ENCODE results near the gene B4GAT1.
"Not testable (repeated sequence)": the region's sequence is repeated elsewhere in the genome, so short reads cannot be mapped to it uniquely, and the experiment has no call there.

Gene B4GAT1

GRCh38 chr11:66362481-66363147 is 15.2 kb upstream of the B4GAT1 start:
- no peak for DNase-seq

- no peak for DNase-seq
These were observed 14.1 kb upstream of the B4GAT1 start for GRCh38 chr11:66361502-66361941.

GRCh38 chr11:66360406-66361073 is 13.1 kb upstream of the B4GAT1 start:
- no peak for DNase-seq

- no peak for DNase-seq
These were observed 12.2 kb upstream of the B4GAT1 start for GRCh38 chr11:66359662-66360087.

DNA sequence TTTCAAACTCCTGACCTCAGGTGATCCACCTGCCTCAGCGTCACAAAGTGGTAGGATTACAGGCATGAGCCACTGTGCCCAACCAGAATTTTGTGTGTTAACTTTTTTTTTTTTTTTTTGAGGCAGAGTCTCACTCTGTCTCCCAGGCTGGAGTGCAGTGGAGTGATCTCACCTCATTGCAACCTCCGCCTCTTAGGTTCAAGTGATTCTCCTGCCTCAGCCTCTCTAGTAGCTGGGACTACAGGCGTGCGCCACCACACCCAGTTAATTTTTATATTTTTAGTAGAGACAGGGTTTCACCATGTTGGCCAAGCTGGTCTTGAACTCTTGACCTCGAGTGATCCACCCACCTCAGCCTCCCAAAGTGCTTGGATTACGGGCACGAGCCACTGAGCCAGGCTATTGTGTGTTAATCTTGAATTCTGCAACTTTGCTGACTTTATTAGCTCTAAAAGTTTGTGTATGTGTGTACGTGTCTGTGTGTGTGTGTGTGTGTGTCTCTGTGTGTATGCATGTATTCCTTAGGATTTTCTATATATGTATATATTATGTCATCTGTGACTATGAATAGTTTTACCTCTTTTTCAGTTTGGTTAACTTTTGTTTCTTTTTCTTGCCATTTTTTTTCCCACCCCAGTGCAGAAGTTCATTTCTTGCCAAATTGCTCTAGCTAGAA is 3.3 kb upstream of the B4GAT1 start:
- DNase-seq = not testable (repeated sequence)

GRCh38 chr11:66349084-66349386 is 1.6 kb upstream of the B4GAT1 start:
- DNase-seq = no peak

DNA sequence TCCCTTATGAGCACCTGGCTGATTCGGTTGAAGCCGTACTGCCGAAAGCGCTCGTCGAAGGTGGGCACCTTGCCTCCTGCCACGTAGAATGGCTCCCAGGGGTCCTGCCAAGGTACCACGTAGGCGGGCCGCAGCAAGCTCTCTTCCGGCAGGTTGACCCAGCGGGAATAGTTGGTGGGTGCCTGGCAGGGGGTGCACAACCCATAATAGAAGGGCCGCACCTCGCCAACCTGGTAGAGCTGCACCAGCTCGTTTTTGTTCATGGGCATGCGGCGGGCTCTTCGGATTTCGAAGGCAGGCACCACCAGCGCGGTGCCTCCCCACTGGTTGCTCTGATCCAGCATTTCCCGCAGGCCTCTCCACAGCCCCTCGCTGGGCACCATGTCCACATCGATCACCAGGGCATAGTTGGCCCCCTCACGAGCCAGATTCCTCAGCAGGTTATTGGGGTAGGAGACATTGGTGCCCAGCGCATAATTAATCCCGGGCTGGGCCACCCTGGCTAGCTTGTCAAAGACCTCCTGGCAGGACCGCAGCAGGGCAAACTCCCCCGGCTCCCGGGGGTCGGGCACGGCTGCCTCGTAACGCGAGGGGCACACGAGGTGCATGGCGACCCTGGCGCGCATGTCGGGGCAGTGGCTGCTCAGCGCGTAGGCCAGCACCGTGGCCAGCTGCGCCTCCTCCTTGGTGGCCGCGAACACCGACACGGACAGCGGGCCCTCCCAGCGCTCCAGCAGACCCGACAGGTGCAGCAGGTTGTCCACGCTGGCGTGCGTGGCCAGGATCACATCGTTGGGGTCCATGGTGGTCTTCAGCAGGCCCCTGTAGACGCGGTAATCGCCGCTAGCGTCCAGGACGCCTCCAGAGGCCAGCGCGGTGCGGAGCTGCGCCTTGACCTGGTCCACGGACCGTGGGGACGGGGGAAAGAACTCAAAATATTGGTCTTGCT is 679 bp downstream of the B4GAT1 start:
- DNase-seq = no peak

DNA sequence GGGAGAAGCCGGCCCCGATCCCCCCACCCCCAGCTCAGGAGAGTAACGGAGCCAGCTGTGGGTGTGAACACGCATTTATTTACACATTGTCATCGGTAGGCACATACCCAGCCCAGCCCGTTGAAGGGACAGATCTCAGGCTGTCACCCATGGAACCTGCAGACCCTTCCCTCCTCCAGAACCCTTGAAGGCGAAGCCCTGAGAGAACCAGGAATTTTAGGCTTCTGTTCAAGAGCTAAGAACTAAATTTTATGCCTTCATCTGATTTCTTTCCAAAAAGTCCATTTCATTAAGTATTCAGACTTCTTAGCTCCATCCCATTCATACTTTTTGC is 2.1 kb downstream of the B4GAT1 start:
- DNase-seq = no peak

DNA sequence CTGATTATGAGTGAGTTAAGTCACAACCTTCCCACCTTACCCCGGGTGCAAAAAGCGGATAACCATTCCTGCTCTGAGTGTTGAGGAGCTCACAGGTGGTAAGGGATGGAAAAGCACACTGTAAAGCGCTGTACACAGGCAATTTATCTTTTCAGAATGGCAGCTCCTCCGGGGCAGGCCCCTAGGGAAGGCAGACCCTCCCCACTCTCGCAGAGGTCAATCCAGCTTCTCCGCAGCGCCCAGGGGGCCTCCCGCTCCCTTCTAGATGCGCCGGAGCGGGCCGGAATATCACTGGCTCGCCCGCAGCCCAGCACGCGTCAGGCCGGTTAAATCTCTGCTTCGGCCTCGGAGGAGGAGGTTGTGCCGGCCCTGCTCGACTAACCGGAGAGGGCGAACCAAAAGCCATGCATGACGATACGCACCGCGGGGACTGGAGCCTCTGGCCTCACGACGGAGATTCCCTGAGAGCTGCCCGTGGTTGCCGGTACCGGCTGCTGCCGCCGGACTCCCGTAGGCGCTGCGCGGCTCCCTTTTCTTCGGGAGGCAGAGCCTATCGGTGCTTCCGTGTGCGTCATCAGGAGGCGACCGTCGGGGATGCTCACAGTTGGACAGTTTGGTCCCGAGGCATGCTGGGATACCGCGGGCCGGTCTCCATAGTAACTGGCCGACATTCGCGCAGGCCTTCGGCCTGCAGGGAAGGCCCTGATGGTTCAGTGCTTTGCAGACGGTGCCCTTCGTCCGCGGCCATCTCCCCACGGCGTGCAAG is 2.7 kb downstream of the B4GAT1 start, which contains the start of gene BRMS1:
BRMS1 (minus strand) TSS at position 555 of the 766 bp plus-strand sequence. CDS start 2,870 bp downstream, outside the sequence.
- DNase-seq = peak; percentile 88 to 93 (median 90)

GRCh38 chr11:66343176-66343575 is 4.3 kb downstream of the B4GAT1 start:
- no peak for DNase-seq

DNA sequence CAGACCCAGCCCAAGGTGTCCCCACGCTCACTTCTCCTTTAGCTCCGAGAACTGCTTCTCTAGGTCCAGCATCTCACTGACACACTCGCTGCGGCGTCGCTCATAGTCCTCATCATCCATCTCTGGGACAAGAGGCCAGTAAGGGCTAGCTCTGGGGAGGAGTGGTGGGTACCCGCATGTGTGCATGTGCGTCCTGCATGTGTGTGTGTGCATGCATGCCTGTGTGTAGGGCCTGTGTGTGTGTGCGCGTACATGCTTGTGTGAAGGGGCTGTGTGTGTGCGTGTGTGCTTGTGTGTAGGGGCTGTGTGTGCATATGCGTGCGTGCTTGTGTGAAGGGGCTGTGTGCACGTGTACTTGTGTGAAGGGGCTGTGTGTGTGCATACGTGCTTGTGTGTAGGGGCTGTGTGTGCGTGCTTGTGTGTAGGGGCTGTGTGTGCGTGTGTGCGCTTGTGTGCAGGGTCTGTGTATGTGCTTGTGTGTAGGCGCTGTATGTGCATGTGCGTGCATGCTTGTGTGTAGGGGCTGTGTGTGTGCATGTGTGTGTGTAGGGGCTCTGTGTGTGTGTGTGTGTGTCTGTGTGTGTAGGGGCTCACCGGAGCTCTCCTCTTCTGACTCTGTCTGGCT is 5.8 kb downstream of the B4GAT1 start:
- no peak for DNase-seq

- DNase-seq = no peak
These were observed 6.6 kb downstream of the B4GAT1 start for GRCh38 chr11:66340596-66341501.

DNA sequence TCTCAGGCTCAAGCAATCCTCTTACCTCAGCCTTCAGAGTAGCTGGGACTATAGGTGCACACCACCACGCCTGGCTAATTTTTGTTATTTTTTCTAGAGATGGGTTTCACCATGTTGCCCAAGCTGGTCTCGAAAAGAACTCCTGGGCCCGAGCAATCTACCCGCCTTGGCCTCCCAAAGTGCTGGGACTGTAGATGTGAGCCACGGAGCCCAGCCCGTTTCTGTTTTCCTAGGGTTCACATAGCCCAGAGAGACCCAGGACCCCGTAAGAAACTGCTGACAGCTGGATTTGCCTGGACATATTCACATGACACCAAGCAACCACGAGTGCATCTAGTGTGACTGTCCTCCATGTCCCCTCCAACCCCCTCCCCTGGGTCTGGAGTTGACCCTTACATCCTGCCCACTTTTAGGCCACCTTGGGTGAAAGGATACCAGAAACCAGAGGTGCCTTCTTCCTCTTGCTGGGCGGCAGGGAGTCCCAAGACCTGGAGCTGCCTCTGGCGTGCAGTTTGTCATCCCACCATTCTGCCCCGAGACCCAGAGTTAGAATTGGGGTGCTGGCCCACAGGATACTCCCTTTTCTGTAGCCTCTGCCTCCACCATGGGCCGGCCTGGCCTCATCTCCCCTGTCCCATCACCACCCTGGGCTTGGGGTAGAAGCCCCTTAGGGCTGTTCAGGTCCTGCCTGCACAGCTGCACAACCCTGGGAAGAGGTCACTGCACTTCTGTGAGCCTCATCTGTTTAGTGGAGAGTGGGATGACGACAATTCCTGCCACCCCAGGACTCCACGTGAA is 7.5 kb downstream of the B4GAT1 start:
- no peak for DNase-seq

DNA sequence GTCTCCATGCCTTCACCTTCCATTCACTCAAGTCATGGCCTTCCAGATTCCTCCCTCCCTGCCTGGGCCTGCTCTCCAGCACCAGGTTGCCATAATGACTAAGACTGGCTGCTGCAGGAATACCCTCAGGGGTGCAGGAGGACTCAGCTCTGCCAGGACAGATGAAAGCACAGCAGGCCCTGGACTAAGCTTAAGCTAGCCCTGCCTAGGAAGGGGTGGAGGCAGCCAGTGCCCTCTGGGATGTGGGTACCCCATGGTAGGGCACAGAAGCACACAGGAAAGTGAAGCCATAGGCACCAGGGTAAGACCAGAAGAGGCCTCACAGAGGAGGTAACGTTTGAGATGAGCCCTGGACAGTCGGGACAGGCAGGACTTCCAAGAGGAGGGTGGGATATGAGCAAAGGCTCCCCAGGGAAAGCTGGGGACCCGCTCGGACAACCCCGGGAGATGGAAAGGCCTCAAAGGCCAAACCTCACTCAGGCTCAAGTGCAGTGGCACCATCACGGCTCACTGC is 8.2 kb downstream of the B4GAT1 start:
- DNase-seq = no peak

DNA sequence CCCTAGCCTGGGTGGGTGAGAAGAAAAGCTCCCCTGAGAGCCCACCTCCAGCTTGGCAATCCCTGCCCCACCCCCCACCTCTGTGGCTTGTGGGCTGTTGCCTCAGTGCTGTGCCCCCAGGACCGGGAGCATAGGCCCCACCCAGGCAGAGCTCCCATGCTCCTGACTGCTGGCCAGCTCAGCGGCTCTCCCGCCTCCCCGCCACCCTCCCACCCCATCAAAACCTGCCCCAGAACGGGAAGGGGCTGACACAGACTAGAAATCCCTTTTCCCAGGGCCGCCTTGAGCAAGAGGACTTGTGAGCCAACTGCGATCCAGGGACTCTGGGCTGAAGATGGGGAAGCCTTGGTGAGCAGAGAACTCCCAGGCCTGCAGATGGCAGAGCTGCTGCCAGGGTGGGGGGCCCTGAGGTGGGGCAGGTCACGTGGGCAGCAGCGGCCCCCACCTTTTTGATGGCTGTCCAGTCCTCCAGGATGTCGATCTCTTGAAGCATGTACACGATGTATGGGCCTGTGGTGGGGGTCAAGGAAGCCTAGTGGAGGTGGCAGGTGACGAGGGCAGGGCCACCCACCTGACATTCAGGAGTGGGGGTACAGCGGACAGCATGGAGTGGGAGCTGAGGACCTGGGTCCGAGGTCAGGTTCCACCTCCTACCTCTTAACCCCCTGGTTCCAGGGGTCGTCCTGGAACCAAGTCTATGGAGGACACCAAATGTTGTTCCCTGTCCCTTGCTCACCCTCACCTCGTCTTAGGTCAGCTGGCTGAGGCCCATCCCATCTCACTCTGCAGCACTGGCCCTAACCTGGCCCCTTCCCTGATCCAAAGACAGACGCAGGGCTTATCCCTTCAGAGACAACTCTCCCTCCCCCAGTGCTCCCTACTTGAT is 8.9 kb downstream of the B4GAT1 start:
- DNase-seq = no peak

DNA sequence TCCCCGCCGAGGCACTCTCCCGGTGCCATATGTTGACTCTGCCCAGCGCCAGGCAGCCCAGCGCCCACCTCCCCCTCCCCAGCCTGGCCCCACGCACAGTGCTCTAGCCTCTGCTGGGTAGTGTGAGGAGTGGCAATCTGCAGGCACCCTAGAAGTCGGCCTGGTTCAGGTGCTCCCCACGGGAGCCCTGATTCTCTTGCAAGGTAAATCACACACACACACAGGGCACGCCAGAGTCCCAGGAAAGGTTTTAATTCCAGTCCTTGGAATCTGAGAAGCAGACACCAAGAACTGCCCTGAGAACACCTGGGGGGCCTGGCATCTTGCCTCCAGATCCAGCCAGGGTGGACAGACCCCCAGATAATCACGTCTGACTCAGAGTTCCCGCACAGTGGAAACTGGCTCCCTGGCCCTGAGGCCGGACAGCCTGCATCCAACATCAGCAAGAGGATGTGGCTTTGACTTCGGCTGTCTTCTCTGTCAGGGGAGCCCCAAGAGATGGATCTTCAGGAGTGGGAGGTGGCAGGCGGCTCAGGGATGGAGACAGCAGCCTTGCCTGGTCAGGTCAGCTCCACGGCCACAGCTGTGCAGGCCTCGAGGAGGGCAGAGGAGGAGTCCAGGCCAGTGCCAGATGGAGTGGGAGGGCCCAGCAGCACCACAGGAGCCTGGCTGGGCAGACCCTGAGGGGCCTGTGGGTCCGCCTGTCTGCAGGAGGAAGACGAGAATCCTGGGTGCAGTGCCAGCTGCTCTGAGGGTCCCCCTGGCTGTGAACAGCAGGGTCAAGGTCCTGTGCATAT is 10.1 kb downstream of the B4GAT1 start:
- DNase-seq = no peak

DNA sequence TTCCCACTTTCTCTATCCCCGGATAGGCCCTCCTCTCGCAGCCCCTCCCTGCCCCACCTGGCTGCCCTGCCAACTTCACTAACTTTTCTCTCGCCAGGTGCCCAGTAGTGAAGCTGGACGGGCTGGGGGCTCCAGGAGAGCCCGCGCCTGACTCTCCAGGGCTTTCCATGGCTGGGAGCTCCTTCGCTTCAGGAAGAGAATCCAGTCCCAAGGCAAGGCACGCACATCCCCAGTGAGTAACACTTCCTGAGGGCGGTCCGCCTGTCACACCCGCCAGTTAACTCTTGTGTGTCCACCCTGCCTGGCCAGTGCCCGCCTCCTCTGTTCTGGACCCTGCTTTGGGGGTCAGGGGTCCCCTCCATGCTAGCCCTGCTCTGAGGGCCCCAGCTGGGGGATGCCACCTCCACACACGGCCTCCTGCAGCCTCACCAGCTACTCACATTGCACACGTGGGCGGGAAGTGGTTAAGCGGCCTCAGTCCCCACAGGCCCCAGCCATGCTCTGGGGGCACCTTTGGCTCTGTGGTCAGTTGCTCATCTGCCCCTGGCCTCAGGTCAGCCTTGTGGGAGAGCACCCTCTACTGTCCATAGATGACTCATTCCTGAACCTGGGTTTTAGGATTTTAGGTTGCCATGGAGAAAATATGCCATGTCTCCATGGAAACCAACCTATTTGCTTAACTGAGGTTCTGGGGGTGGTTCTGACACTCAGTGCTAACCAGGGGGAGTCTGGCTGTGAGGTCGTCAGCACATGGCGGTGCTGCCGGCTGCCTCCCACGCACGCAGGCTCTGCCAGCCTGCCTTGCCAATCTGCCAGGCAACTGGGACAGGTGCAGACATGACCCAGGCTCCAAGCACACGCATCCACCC is 11.0 kb downstream of the B4GAT1 start, which contains the start of gene RIN1:
RIN1 (minus strand) TSS at position 201 of the 869 bp plus-strand sequence; CDS start at position 169, 32 bp downstream.
- peak in 1 of 4 experiments; percentile 34 for DNase-seq

Data from activated CD4-positive, CD25-positive, alpha-beta regulatory T cell (primary cell).